NOMO-1 treated with dmso at 0.1 percent for 144 hours (cell line): Measurements from ENCODE around the gene VMAC.
"Not testable (repeated sequence)": the region's sequence is repeated elsewhere in the genome, so short reads cannot be mapped to it uniquely, and the experiment has no call there.

ENCODE experiments used
- DNase-seq: peaks from one replicate; lab custom pipeline; 2025; ENCODE audit not compliant: unreplicated experiment; lab: John Stamatoyannopoulos, UW

Gene VMAC

DNA sequence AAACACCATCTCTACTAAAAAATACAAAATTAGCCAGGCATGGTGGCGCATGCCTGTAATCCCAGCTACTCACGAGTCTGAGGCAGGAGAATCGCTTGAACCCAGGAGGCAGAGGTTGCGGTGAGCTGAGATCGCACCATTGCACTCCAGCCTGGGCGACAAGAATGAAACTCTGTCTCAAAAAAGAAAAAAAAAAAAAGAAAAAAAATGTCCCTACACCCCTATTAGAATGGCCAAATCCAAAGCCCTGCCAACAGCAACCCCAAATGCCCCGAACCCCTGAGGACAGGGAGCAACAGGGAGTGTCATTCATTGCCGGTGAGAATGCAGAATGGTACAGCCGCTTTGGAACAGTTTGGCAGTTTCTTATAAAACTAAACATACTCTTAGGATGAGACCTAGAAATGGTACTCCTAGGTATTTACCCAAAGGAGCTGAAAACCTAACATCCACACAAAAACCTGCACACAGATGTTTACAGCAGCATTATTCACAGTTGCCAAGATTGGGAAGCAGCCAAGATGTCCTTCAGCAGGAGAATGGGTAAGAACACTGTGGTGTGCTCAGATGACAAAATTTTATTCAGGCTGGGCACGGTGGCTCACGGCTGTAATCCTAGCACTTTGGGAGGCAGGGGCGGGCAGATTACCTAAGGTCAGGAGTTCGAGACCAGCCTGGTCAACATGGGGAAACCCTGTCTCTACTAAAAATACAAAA is 21.4 kb upstream of the VMAC start:
- not testable (repeated sequence) for DNase-seq

DNA sequence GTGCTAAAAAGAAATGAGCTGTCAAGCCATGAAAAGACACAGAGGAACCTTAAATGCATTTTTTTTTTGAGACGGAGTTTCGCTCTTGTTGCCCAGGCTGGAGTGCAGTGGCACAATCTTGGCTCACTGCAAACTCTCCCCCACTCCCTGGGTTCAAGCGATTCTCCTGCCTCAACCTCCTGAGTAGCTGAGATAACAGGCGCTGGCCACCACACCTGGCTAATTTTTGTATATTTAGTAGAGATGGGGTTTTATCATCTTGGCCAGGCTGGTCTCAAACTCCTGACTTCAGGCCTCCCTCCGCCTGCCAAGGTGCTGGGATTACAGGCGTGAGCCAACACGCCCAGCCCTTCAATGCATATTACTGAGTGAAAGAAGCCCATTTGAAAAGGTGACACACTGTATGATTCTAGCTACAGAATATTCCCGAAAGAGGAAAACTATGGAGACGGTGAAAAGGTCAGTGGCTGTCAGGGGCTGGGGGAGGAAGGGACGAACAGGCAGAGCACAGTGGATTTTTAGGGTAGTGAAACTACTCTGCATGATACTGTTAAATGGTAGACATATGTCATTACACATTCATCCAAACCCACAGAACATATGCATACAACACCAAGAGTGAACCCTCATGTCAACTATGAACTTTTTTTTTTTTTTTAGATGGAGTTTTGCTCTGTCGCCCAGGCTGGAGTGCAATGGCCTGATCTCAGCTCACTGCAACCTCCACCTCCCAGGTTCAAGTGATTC is 20.4 kb upstream of the VMAC start:
- DNase-seq = not testable (repeated sequence)

DNA sequence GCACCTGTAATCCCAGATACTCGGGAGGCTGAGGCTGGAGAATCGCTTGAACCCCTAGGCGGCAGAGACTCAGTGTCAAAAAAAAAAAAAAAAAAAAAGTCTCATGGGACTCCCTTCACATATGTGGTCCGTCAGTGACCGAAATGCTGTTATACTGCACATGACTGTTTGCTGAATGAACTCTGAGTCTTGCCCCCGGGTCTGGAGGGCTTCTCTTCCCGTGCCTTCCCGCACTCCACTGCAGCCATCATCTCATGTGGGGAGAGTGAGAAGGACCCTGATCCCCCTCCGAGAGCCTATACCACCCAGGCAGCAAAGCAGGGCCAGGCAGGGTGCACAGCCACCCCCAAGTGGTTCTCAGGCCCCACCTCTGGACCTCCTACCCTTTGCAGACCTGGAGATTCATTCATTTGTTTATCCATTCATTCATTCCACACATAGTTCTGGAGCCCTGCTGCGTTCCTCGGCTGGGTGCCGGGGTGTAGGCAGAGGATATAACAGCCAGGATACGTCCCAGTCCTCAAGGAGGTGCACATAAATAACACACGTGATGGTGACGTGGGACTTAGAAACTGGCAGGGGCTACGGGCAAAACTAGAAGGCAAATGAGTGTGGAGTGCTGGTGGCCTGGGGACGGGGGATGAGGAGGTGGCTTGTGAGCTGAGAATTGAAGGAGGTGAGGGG is 15.2 kb upstream of the VMAC start:
- DNase-seq = no peak

DNA sequence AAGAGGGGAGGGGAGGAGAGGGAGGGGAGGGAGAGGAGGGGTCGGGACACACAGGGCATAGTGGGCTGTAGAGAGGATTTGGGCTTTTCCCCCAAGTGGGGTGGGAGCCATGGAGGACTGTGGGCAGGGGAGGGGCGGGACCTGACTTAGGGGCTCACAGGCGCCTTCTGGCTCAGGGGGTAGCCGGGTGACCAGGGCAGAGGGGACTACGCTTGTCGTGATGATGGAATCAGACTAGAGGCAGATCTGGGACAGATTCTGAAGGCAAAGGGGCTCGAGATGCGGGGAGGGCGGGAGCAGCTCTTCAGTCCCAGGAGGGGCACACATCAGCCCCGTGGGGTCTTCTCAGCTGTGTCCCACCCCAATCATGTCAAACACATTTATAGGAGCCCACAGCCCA is 14.6 kb upstream of the VMAC start:
- DNase-seq = no peak

DNA sequence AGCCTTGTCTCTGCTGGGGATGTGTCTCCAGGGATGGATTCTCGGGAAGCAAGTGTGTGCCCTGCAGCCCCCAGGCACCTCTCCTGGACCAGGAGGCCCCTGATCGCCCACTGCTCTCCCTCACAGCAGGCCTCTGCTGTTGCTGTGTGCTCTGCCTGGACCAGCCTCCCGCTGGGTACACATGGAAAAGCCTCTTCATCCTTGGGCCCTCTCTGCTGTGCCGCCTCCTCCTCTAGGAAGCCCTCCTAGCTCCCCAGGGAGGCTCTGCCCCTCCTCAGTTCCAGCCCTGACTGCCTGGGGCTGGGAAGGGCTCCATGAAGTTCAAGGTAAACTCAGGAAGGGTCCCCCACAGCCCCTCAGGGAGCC is 13.1 kb upstream of the VMAC start:
- no peak for DNase-seq

DNA sequence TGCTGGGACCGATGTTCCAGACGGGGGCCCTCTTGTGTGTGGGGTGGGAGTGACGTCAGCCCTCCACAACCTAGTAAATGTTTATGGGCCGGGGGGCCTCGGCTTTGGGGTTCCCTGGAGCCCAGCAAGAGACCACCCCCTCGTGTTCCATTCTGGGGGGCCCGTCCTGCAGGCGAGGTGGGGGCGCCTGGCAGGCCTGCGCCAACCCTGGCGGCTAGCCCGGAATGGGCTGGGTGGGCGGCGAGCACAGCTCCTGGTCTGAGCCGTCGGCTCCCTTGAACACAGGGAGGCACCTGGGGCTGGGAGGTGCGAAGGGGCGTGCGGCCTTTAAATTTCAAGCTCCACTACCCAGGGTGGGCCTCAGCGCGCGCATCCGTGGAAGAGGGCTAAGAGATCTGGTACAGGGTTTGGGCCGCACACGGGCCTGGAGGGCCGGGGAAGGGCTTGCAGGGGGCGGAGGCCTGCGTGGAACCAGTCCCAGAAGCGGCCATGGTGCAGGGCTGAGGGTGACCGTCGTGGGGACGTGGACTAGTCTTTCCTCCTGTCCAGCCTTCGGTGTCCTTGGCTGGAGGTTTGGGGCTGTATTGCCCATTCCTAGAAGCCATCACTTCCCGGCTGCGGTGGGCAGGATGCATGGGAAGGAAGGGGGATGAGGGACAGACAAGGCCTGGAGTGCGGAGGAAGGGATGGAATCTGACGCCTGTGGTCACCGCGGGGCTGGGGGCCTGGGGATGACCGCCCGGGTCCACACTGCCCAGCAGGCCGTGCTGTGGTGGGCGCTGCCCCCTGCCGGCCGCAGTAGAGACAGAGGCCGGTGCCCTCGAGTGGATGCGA is 12.5 kb upstream of the VMAC start:
- DNase-seq = no peak

DNA sequence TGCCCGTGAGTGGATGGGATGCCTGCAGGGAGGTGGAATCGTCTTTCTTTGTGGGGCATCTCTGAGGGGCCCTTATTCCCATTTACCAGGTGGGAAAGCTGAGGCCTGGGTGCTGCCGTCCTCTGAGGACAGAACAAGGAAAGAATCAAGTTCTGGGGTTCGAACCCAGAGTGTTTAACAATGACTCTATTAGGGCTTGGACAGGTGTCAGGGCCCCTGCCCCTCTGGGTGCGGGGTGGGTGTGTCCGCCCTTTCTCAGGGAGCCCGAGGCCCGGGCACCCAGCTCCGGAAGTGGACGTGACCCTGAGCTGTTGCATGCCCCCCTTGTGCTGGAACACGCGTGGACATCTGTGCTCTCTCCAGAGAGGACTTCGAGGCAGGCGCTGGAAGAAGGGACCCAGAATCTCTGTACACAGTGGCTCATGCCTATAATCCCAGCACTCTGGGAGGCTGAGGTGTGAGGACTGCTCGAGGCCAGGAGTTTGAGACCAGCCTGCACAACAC is 11.8 kb upstream of the VMAC start:
- DNase-seq = no peak

DNA sequence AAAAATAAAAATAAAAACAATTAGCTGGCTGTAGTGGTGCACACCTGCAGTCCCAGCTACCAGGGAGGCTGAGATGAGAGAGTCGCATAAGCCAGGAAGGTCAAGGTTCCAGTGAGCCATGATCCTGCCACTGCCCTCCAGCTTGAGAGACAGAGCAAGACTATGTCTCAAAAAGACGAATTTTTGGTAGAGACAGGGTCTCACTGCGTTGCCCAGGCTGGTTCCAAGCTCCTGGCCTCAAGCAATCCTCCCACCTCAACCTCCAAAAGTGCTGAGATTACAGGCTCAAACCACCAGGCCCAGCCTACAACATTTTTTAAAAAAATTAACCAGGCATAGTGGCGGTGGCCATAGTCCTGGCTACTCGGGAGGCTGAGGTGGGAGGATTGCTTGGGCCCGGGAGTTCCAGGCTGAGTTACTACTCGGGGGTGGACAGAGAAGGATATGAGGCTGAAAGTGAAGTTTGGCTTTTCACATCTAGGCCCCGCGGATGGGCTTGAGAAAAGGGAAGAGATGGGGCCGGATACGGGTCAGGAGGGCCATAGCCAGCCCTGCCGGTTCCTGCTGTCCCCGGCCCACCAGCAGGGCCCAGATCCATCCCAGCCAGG is 11.3 kb upstream of the VMAC start:
- no peak for DNase-seq

DNA sequence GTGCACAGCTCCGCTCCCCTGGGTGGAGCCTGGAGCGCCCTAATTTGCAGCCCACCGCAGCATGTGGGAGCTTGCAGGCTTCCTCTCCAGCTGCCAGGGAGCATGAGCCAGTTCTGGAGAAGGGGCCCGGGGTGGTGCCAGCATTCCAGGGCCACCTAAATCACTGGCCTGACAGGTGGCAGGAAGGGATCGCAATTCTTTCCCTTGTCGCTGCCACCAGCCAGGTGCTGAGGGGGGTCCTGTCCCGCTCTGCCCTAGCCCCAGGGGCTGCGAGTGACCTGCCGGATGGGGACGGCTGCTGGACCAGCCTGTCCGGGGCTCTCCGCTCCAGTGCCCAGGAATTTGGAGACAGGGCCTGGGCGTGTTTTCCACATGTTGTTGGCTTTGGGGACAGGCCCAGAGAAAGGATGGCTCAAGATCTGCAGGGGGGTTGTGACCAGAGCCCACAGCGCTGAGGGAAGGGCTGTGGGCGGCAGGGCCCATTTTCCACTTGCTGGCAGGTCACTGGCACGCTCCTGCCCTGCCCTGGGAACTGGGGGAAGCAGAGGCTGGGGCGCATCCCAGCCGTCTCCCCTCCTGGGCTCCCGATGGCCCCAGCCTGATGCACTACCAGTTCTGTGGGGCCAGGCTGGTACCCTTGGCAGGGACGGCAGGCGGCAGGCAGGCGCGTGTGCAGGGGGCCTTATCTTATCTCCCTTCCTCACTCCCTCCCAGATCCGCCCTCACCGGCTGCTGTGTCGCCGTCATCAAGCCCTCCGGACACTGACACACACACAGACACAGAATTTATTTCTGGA is 10.6 kb upstream of the VMAC start:
- DNase-seq = no peak

DNA sequence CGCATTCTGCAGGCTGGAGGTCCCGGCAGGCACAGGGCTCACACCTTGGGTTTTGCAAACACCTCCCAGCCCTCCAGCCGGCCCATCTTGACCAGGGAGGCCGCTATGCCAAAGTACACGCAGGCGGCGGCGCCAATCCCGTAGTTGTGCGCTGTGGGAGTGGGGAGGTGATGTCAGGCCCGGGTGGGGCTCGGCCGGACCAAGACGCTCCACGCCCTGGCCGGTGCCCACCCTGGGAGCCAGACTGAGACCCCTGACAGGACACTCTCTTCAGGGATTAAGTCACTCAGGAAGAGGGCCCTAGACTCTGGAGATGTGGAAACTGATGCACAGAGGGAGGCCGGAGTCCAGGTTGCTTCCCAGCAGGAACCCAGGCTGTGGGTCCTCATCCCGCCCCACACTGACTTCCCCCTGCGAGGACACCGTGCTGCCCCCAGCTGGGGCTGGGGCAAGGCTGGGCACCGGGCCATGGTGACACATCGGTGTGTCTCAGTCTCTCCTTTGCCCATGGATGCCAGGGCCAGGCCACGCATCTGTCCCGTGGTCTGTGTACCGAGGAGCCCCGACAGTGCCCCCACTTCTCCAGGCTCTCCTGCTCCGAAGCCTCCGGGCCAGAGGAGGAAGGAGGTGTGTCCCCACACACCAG is 9.8 kb upstream of the VMAC start:
- DNase-seq = no peak

DNA sequence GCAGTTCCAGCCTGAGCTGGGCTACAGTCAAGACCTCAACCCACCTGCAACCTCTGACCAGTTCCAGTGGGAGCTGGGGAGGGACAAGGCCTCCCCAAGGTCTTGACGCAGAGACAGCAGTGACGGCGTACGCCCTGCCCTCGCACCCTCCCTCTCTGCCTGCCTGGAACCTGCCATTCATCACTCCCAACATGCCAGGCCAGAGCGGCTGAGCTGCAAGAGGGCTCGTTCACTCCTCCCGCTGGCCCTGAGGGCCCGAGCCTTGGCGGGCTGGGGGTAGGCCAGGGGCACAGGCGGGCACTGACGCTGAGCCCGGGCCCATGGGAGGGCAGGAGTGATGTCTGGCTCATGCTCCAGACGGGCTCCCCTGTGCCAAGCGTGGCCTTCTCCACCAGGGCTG is 9.3 kb upstream of the VMAC start:
- DNase-seq = no peak

DNA sequence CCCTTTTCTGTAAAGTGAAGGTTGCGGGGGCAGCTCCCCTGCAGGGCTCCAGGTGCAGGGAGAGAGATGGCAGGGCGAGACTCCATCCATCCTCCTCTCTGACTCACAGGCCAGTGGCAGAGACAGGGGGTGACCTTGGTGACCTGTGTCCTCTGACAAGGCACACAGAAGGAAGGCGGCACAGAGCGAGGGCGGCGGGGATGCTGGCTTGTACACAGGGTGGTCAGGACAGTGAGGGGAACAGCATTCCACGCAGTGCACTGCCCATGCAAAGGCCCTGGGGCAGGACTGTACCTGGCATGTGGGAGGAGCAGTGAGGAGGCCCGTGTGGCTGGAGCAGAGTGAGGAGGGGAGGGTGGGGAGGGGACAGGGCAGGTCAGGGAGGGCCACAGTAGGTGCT is 8.8 kb upstream of the VMAC start:
- DNase-seq = no peak

DNA sequence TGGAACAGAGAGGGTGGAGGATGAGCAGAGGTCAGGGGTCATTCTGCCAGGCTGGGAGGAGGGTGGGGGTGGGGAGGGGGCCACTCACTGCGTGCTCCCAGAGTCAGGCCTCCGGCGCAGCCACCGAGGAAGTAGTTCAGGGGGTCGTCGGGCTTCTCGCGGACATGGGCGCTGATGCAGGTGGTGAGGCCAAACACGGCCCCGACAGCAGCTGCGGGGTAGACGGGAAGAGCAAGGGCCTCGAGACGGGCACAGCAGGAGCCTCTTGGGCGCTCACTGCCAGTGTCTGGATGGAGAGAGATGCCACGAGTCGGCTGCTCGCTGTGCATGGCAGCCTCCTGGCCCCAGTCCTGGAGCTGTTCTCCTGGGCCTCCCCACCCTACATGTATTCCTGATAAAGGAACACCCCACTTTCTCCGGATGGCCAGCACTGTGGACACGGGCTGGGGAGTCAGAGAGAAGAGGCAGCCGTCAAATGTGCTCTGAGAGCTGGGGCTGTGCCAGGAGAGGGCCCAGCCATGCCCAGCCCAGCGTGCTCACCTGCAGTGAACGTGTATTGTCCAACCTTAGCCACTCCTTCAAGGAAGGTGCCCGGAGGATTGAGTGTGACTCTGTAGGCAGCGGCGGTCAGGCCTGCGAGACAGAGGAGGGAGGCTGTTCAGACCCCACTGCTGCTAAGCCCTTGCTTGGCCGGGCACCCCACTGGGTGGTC is 8.2 kb upstream of the VMAC start:
- no peak for DNase-seq

DNA sequence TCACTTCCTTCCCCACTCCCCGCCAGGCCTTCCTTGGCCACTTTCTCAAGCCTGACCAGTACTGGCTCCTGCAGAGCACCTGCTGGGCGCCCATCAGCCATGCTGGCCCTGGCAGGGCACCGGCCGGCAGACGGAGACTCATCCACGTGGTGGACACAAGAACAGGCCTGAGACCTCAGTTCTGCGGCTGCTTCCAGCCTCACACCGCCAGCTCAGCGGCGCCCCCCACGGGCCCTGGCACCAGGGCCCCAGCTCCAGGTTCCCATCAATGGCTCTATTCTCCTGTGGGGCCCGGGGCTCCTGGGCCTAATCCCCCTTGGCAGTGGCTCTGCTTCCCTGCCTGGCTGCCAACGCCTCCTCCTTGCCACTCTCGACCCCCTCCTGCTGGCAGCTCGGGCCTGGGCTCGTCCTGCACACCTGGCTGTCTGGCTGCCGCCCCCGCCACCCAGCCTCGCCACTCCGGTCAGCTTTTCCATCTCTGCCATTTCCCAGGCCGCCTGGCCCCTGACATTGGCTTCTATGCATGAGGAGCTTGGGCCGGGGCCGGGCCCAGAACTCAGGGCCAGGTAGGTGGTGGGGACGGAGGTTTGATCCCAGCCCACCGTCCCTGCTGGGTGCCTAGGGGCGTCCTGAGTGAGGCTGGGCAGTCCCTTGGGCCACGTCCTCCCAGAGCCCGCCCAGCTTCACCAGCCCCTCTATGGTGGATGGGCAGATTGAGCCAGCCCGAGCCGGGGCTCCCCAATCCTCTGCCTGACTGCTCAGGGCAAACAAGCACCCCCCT is 7.3 kb upstream of the VMAC start:
- no peak for DNase-seq

DNA sequence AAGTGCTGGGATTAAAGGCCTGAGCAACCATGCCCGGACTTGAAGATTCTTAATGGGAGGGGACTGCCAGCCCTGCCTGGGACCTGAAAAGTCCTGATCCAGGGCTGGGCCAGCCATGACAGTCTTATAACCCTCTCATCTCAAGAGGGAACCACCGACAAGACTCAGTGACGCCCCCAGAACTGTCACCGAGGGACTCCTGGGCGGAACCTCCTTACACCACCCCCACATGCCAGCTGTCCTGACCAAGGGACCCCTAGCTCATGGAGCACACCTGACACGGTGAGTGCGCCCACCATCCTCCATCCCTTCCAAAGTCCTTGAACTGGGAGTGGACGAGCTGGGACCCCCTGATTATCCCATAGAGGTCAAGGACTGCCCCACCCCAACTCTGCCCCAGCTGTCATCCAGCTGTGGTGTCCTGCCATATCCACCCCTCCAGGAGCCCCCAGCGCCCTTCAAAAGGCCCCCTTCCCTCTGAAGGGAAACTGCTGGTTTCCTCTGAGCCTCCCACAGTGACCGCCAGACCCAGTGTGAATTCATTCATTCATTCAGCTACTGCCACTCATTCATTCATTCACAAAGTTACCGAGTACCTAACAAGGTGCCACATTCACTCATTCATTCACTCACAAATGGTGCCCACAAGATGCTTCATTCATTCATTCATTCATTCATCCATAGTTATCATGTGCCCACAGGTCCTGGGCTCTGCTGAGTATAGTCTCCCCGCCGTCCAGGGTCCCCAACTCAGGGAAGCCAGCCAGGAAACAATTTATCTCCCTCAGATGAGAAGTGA is 4.7 kb upstream of the VMAC start:
- DNase-seq = no peak

DNA sequence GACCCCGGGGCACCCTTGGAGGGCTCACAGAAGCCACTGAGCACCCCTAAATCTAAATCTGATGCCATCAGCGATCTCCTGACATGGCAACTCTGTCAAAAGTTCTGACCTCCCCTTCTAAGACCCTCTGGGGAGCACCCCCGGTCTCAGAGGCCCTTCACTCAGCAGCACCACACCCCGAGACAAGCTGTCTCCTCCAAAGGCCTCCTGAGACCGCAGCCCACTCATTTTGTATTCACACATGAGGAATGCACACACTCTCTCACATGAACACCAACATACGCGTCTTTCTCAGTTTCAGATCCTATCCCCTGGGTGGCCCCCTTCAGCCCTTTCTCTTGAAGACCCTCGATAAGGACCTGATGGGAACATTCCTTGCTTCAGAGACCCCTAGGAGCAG is 3.7 kb upstream of the VMAC start:
- DNase-seq = no peak

DNA sequence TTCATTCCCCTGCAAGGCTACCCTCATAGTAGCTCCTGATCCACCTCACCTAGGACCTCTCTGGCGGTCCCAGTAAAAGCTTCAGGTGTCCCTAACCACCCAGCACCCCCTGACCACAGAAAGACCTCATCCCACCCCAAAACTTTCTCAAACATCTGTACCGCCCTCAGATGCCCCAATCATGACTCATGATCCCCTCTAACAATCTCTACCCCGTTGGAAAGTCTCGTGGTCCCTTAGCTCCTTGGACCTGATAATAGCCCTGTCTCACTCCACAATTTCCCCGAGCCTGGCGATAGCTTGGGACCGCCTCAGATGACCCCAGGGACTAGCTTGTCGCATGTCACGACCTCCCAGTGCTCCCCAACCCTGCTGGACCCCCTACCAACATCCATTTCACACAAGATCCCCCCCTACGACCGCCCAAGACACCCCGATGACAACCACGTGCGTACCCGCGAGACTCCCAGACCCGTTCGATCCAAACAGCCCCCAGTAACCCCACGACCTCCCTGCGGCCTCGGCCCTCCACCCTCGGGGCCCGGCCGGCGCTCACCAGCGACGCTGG is 1.5 kb upstream of the VMAC start:
- no peak for DNase-seq
